BE2C (cell line): ENCODE data around the gene CEACAM8.
"Not testable (repeated sequence)": the region's sequence is repeated elsewhere in the genome, so short reads cannot be mapped to it uniquely, and the experiment has no call there.

ENCODE experiments used
- DNase-seq: peaks from one replicate; pipeline ENCODE4 v3.0.0-alpha.2; 2020
- H3K27me3 ChIP-seq: fragments of 250-450 bp; sonication (Bioruptor Pico); 2 replicates; pipeline ENCODE4 v1.5.1; 2020; ENCODE audit warnings: mild to moderate bottlenecking
- H3K36me3 ChIP-seq: fragments of 250-450 bp; sonication (Bioruptor Pico); 2 replicates; pipeline ENCODE4 v1.5.1; 2020; ENCODE audit warnings: mild to moderate bottlenecking
- H3K4me1 ChIP-seq: fragments of 250-450 bp; sonication (Bioruptor Pico); 2 replicates; pipeline ENCODE4 v1.5.1; 2020
- H3K4me3 ChIP-seq: 2 replicates; pipeline ENCODE4 v1.5.1; 2011; ENCODE audit warnings: low read depth, low read length
- H3K9me3 ChIP-seq: fragments of 250-450 bp; sonication (Bioruptor Pico); 2 replicates; pipeline ENCODE4 v1.5.1; 2020
- CTCF ChIP-seq: IDR thresholded peaks from 2 replicates; pipeline ENCODE4 v1.5.1; 2012; ENCODE audit warnings: mild to moderate bottlenecking, low read depth, low read length

Gene CEACAM8

GRCh38 chr19:42555801-42556200 lies 38.9 kb downstream of the CEACAM8 start:
- no peak for TF ChIP-seq CTCF
- no peaks in the 10 kb centered on the region for H3K36me3 ChIP-seq
- no peaks in the 10 kb centered on the region for H3K4me1 ChIP-seq
- H3K4me3 ChIP-seq = no peak overlapping the region
- no peaks in the 10 kb centered on the region for H3K9me3 ChIP-seq
- no peaks in the 10 kb centered on the region for H3K27me3 ChIP-seq
- no peak for DNase-seq

- H3K36me3 ChIP-seq = no peaks in the 10 kb centered on the region
- no peaks in the 10 kb centered on the region for H3K27me3 ChIP-seq
- no peaks in the 10 kb centered on the region for H3K9me3 ChIP-seq
- TF ChIP-seq CTCF = no peak
- no peak for DNase-seq
- H3K4me3 ChIP-seq = no peak overlapping the region
- H3K4me1 ChIP-seq = no peaks in the 10 kb centered on the region
Measured at GRCh38 chr19:42555317-42555716, 39.4 kb downstream of the CEACAM8 start.

- Histone ChIP-seq H3K4me3 (no peak overlapping the region), H3K36me3 (no peaks in the 10 kb centered on the region), H3K4me1 (no peaks in the 10 kb centered on the region), H3K9me3 (no peaks in the 10 kb centered on the region), H3K27me3 (no peaks in the 10 kb centered on the region)
- no peak for DNase-seq
- TF ChIP-seq CTCF = no peak
Measured at GRCh38 chr19:42554046-42554575, 40.6 kb downstream of the CEACAM8 start.

- H3K9me3 ChIP-seq = no peaks in the 10 kb centered on the region
- TF ChIP-seq CTCF = no peak
- no peaks in the 10 kb centered on the region for H3K36me3 ChIP-seq
- no peak overlapping the region for H3K4me3 ChIP-seq
- no peak for DNase-seq
- no peaks in the 10 kb centered on the region for H3K27me3 ChIP-seq
- H3K4me1 ChIP-seq = no peaks in the 10 kb centered on the region
Measured at GRCh38 chr19:42553292-42554045, 41.3 kb downstream of the CEACAM8 start.

- Histone ChIP-seq H3K9me3 (no peaks in the 10 kb centered on the region), H3K4me3 (no peak overlapping the region), H3K27me3 (no peaks in the 10 kb centered on the region), H3K36me3 (no peaks in the 10 kb centered on the region), H3K4me1 (no peaks in the 10 kb centered on the region)
- DNase-seq = no peak
- no peak for TF ChIP-seq CTCF
Measured at GRCh38 chr19:42552086-42553065, 42.3 kb downstream of the CEACAM8 start.

- H3K9me3 ChIP-seq, H3K4me3 ChIP-seq, H3K27me3 ChIP-seq, H3K4me1 ChIP-seq, H3K36me3 ChIP-seq, DNase-seq: not testable (repeated sequence)
Measured at GRCh38 chr19:42550521-42550920, 44.2 kb downstream of the CEACAM8 start.

GRCh38 chr19:42549067-42549466 lies 45.7 kb downstream of the CEACAM8 start:
- DNase-seq, H3K36me3 ChIP-seq, H3K4me1 ChIP-seq, H3K9me3 ChIP-seq, H3K4me3 ChIP-seq, H3K27me3 ChIP-seq: not testable (repeated sequence)
